Fibroblast of the aortic adventitia (primary cell): ENCODE measurements around the gene BCL2L15. TPM values are rescaled to one million over a fixed set of nuclear protein-coding genes. Genes with fewer than 3 reads are reported as not detected.

ENCODE experiments used
- DNase-seq: peaks from one replicate; pipeline ENCODE4 v3.0.0-alpha.2; 2010; ENCODE audit warnings: low read depth
- H3K4me3 ChIP-seq: 2 replicates; pipeline ENCODE4 v1.5.1; 2011; ENCODE audit warnings: low read depth, mild to moderate bottlenecking, control low read depth, low read length, moderate library complexity
- total RNA-seq: library from RNA; depleted of rRNA; stranded (reverse); fragments of >200 nt; gene quantifications from 2 replicates; pipeline ENCODE4 v1.2.3, GENCODE V29; 2012; ENCODE audit warnings: low replicate concordance
- TF ChIP-seq, protein P1 (sequence below): IDR thresholded peaks from 2 replicates; pipeline ENCODE4 v1.5.1; 2011; ENCODE audit warnings: mild to moderate bottlenecking, low read length, control low read depth, inconsistent platforms; ENCODE audit not compliant: insufficient read depth

BCL2L15 gene
- total RNA-seq, 1 donor: 0.18 TPM

GRCh38 chr1:113922957-113923356, 35.6 kb upstream of the BCL2L15 start:
- no peak for DNase-seq

DNA sequence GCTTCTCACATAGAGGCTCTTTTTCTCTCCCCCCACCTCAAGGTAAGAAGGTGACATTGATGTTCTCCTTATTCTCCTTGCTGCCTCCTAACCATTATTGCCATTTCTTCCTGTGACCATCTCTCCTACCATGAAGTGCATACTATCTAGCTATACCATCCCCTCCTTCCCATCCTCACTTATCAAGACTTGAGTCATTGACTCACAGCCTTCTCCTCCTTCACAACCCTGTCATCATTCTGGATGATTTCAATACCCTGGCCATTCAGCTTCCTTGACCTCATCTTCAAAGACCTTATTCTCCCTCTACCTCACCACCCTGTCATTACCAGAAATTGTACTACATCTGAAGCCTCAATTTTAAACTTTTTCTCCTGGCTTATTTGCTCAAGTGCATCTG, 30.9 kb upstream of the BCL2L15 start:
- TF ChIP-seq, protein P1, sequence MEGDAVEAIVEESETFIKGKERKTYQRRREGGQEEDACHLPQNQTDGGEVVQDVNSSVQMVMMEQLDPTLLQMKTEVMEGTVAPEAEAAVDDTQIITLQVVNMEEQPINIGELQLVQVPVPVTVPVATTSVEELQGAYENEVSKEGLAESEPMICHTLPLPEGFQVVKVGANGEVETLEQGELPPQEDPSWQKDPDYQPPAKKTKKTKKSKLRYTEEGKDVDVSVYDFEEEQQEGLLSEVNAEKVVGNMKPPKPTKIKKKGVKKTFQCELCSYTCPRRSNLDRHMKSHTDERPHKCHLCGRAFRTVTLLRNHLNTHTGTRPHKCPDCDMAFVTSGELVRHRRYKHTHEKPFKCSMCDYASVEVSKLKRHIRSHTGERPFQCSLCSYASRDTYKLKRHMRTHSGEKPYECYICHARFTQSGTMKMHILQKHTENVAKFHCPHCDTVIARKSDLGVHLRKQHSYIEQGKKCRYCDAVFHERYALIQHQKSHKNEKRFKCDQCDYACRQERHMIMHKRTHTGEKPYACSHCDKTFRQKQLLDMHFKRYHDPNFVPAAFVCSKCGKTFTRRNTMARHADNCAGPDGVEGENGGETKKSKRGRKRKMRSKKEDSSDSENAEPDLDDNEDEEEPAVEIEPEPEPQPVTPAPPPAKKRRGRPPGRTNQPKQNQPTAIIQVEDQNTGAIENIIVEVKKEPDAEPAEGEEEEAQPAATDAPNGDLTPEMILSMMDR: no peak
- H3K4me3 ChIP-seq: no peak overlapping the region
- DNase-seq: no peak

More at GRCh38 chr1:113922957-113923356, 35.6 kb upstream of the BCL2L15 start:
- TF ChIP-seq, protein P1: no peak
- H3K4me3 ChIP-seq: no peak overlapping the region

GRCh38 chr1:113917400-113918082, 30.2 kb upstream of the BCL2L15 start:
- H3K4me3 ChIP-seq: no peak overlapping the region
- TF ChIP-seq, protein P1: no peak
- DNase-seq: no peak

GRCh38 chr1:113916974-113917373, 29.6 kb upstream of the BCL2L15 start:
- no peak overlapping the region for H3K4me3 ChIP-seq
- no peak for DNase-seq
- TF ChIP-seq, protein P1: no peak

GRCh38 chr1:113913887-113914664, 26.7 kb upstream of the BCL2L15 start:
- TF ChIP-seq, protein P1: no peak
- H3K4me3 ChIP-seq: no peak overlapping the region
- DNase-seq: no peak

GRCh38 chr1:113913312-113913668, 25.9 kb upstream of the BCL2L15 start:
- DNase-seq: no peak
- no peak overlapping the region for H3K4me3 ChIP-seq
- TF ChIP-seq, protein P1: no peak
